Limb (tissue), 2 donors: ENCODE measurements around the gene ACTR3C.

Source experiments
- DNase-seq, 2 donors: peaks; one replicate each; pipeline ENCODE4 v3.0.0-alpha.2; 2016; ENCODE audit errors: extremely low spot score in 2 of 2

ACTR3C gene

GRCh38 chr7:150322833-150323681 lies at the start of gene ACTR3C, which contains the start of gene LRRC61:
Gene ACTR3C, minus strand, starts transcription at chr7:150323545. Its CDS starts 28,249 bp downstream, at chr7:150295296.
Gene LRRC61, plus strand, starts transcription at chr7:150323355. Its CDS starts 13,507 bp downstream, at chr7:150336862.
- peak in 1 of 2 donors; percentile 85 for DNase-seq

DNA sequence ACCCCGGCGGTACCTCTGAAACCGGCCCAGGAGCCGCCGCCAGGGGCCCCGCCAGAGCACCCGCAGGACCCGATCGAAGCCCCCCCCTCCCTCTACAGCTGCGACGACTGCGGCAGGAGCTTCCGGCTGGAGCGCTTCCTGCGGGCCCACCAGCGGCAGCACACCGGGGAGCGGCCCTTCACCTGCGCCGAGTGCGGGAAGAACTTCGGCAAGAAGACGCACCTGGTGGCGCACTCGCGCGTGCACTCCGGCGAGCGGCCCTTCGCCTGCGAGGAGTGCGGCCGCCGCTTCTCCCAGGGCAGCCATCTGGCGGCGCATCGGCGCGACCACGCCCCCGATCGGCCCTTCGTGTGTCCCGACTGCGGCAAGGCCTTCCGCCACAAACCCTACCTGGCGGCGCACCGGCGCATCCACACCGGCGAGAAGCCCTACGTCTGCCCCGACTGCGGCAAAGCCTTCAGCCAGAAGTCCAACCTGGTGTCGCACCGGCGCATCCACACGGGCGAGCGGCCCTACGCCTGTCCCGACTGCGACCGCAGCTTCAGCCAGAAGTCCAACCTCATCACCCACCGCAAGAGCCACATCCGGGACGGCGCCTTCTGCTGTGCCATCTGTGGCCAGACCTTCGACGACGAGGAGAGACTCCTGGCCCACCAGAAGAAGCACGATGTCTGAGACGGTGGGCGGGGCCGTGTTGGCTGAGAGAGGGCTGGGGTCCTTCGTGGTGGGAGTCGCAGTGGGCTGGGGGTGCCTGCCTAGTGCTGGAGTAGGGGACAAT lies 49.1 kb upstream of the ACTR3C start:
- DNase-seq, result no peak

DNA sequence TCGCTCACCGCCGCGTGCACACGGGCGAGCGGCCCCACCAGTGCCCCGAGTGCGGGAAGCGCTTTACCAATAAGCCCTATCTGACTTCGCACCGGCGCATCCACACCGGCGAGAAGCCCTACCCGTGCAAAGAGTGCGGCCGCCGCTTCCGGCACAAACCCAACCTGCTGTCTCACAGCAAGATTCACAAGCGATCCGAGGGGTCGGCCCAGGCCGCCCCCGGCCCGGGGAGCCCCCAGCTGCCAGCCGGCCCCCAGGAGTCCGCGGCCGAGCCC lies 48.6 kb upstream of the ACTR3C start:
- no peak for DNase-seq

DNA sequence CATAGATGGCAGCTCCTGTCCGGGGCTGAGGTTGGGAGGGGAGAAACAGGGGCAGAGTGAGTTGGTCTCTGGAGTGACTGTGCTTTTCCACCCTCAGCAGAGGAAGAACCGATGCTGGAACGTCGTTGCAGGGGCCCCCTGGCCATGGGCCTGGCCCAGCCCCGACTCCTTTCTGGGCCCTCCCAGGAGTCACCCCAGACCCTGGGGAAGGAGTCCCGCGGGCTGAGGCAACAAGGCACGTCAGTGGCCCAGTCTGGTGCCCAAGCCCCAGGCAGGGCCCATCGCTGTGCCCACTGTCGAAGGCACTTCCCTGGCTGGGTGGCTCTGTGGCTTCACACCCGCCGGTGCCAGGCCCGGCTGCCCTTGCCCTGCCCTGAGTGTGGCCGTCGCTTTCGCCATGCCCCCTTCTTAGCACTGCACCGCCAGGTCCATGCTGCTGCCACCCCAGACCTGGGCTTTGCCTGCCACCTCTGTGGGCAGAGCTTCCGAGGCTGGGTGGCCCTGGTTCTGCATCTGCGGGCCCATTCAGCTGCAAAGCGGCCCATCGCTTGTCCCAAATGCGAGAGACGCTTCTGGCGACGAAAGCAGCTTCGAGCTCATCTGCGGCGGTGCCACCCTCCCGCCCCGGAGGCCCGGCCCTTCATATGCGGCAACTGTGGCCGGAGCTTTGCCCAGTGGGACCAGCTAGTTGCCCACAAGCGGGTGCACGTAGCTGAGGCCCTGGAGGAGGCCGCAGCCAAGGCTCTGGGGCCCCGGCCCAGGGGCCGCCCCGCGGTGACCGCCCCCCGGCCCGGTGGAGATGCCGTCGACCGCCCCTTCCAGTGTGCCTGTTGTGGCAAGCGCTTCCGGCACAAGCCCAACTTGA lies 48.0 kb upstream of the ACTR3C start:
- no peak for DNase-seq

- no peak for DNase-seq
Measured at GRCh38 chr7:150370612-150371071, 47.3 kb upstream of the ACTR3C start.

DNA sequence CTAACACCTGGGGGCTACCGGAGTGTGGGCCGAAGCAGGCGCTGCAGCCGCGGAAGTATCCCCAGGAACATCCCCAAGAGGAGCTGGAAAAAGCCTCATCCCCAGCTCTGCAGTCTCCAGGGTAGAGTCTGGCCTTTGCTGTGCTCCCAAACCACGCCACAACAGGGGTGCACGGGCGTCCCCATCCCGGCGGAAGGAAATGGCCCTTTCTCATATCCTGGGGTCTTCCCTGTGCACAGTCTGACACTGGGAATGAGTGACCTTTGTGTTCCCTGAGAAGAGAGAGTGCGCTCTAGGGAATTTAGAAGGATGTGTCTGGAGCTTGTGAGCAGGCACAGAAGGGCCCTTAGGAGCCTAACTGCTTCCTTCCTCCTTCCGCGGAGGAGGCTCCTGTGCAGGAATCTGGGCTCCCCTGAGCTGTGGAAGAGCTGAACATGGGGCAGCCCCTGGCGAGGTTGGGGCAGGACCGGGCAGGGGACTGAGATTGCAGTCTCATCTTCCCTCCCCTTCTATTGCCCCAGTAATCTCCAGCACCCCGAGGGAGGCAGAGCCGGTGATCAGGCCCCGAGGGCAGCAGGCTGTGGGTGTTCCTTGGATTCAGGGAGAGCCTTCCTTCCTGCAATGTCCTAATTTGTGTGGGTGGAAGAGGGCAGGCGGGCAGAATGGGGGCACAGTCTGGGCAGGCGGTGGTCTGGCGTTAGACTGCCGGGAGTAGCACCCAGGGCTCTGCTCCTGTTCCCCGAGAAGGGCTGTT lies 46.6 kb upstream of the ACTR3C start:
- DNase-seq, result no peak

DNA sequence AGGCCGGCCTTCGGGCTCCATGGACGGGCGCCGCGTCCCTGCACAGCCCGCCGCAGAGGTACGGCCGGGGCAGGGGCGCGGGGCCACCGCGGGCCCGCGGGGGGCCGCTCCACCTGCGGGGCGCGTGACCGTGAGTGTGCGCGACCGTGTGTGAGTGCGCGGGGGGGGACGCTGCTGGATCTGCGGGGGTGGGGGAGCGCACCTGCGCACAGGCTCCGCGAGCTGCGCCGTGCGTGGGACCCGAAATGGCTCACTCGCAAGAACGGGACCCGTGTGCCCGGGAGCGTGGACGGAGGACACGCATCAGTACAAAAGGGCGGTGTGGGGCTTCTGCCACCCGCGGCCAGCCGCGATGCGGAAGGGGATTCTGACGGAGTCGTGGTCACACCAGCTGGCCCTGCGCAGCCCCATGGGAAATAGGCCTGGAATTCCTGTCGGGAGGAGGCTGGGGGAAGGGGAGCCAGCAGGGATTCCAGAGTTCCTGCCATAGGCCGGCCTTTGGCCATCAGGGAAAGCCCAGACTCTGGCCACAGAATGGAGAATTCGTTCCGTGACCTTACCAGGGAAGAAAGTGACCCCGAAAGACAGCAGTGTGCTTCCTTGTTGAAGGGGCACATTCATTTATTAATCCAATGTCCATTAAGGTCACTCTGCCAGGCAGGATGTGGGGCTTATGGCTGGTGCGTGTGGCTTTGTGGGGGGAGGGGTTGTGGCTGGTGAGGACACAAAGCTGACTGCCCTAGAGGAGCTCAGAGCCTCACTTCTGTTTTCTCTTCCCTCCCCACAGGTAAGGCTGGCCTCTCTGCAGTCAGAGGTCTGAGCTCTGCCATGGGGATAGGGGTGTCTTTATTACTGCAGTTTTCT lies 45.8 kb upstream of the ACTR3C start:
- DNase-seq, result peak in 1 of 2 donors; percentile 79

DNA sequence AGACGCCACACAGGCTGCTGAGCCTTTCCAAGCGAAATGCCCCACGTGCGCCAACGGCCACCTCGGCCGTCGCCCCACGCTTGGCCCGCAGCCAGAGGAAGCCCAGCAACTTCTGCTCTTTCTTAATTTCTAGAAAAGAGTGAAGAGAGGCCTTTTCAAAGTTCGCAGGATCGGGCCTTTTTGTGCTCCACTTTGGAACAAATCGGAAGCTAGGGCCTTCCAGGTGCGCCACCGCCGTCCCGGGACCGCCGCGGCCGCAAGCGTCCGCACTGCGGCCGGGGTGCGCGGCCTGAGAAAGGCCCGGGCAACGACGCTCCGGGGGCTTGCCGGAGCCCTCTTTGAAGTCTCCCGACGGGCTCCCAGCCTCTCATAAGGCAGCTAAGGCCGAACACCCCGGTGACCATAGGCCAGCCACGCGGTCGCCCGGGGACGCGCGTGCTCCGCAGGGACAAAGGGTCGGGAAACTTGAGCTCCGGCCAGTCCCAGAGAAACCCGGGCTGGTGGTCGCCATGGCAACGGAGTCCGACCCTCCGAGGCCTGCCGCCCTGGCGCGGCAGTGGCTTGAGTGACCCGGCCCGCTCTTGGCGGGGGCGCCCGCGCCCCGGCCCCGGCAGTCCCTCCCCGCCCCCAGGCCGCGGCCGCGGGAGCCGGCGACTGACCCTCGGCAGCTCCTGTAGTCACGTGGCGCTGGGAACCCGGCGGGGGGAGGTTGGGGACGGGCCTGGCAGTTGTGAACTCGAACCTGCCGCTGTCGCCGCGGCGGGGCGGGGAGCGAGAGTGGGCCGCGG lies 44.9 kb upstream of the ACTR3C start, which contains the start of gene REPIN1:
Gene REPIN1, plus strand, starts transcription at position 727 of the 788 bp plus-strand sequence. CDS start 890 bp downstream, outside the sequence.
- DNase-seq, result peak; percentile 86 to 95

- peak in 1 of 2 donors; percentile 67 for DNase-seq
Measured at GRCh38 chr7:150367677-150368095, 44.3 kb upstream of the ACTR3C start.

GRCh38 chr7:150365673-150366398 lies 42.5 kb upstream of the ACTR3C start:
- DNase-seq, result no peak

- DNase-seq, result no peak
Measured at GRCh38 chr7:150365194-150365593, 41.8 kb upstream of the ACTR3C start.

DNA sequence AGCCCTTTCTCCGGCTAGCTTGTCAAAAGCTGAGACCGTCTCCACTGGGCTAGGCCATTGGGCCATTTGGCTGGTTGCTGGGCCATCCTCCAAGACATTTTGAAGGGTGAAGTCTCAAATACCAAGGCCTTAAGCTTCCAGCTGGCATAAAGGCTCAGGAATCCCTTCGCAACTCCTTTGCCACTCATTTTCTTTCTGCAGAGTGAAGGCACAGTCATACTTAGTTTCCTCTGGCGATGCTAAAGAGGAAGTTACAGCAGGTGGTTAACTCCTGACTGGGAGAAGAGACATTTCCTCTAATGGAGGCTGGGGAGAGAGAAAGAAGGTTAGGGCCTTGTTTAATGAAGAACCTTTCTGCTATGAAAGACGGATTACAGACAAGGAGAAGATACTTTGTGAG lies 40.5 kb upstream of the ACTR3C start:
- no peak for DNase-seq

DNA sequence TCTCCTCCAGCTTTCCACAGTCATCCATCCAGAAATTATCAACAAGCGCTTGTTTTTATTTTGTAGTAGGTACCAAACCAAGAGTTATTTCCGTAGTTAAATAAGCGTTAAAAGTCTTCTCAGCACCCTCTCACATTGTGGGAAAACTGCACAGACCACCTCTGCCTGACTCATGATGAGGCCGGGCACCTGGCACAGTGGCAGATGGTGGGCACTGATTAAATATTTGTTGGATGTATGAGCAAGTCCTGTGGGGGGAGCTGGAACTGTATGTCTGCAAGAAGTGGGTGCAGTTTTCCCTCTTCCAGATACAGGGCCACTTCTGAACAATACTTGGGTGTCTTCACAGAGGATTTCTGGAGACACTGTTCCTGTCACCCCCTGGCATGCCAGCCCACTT lies 40.0 kb upstream of the ACTR3C start:
- DNase-seq, result no peak

GRCh38 chr7:150361807-150362621 lies 38.7 kb upstream of the ACTR3C start:
- no peak for DNase-seq

- no peak for DNase-seq
Measured at GRCh38 chr7:150361402-150361801, 38.1 kb upstream of the ACTR3C start.

- no peak for DNase-seq
Measured at GRCh38 chr7:150360363-150361058, 37.2 kb upstream of the ACTR3C start.
